SK-N-SH treated with all-trans-retinoic acid at 6 μM for 48 hours (cell line): ENCODE results near the gene PIP4K2C.
"Not testable (repeated sequence)": the region's sequence is repeated elsewhere in the genome, so short reads cannot be mapped to it uniquely, and the experiment has no call there.

ENCODE experiments used
- ATAC-seq: fragments of 200-7000 bp; cut with Tn5 transposase; 3 replicates; pipeline ENCODE4 v1.9.1; 2020; ENCODE audit warnings: mild to moderate bottlenecking, moderate library complexity
- ARNTL ChIP-seq: fragments of 450-650 bp; formaldehyde crosslinking; IDR thresholded peaks from 2 replicates; pipeline ENCODE4 v1.5.0; 2020; ENCODE audit warnings: low read depth, mild to moderate bottlenecking, moderate library complexity, borderline replicate concordance
- BACH2 ChIP-seq: fragments of 250-450 bp; sonication (Bioruptor Pico); IDR thresholded peaks from 2 replicates; pipeline ENCODE4 v1.9.0; 2021; ENCODE audit warnings: mild to moderate bottlenecking, borderline replicate concordance
- CSDC2 ChIP-seq: fragments of 250-450 bp; sonication (Bioruptor Pico); IDR thresholded peaks from 2 replicates; pipeline ENCODE4 v1.5.0; 2020; ENCODE audit warnings: mild to moderate bottlenecking, moderate library complexity
- CSRNP3 ChIP-seq: fragments of 250-450 bp; sonication (Bioruptor Pico); IDR thresholded peaks from 2 replicates; pipeline ENCODE4 v1.5.1; 2021; ENCODE audit warnings: mild to moderate bottlenecking, moderate library complexity
- ESRRG ChIP-seq: fragments of 250-450 bp; sonication (Bioruptor Pico); IDR thresholded peaks from 2 replicates; pipeline ENCODE4 v1.6.1; 2021; ENCODE audit warnings: mild to moderate bottlenecking
- OSR1 ChIP-seq: fragments of 250-450 bp; sonication (Bioruptor Pico); IDR thresholded peaks from 2 replicates; pipeline ENCODE4 v1.8.0; 2022; ENCODE audit warnings: moderate library complexity, mild to moderate bottlenecking, inconsistent platforms
- PATZ1 ChIP-seq: fragments of 250-450 bp; sonication (Bioruptor Pico); IDR thresholded peaks from 2 replicates; pipeline ENCODE4 v1.8.0; 2020; ENCODE audit warnings: mild to moderate bottlenecking, moderate library complexity, borderline replicate concordance
- POU6F1 ChIP-seq: fragments of 250-450 bp; sonication (Bioruptor Pico); IDR thresholded peaks from 2 replicates; pipeline ENCODE4 v1.8.0; 2021; ENCODE audit warnings: low read depth, mild to moderate bottlenecking, moderate library complexity, borderline replicate concordance
- PPARA ChIP-seq: fragments of 250-450 bp; sonication (Bioruptor Pico); IDR thresholded peaks from 2 replicates; pipeline ENCODE4 v1.5.0; 2020; ENCODE audit warnings: mild to moderate bottlenecking, borderline replicate concordance
- SNAI2 ChIP-seq: fragments of 250-450 bp; sonication (Bioruptor Pico); IDR thresholded peaks from 2 replicates; pipeline ENCODE4 v1.5.0; 2020; ENCODE audit warnings: mild to moderate bottlenecking, moderate library complexity
- TCF4 ChIP-seq: fragments of 250-450 bp; sonication (Bioruptor Pico); IDR thresholded peaks from 2 replicates; pipeline ENCODE4 v1.8.0; 2021; ENCODE audit warnings: mild to moderate bottlenecking, moderate library complexity, borderline replicate concordance
- TOX ChIP-seq: fragments of 250-450 bp; sonication (Bioruptor Pico); IDR thresholded peaks from 2 replicates; pipeline ENCODE4 v1.8.0; 2021; ENCODE audit warnings: mild to moderate bottlenecking, moderate library complexity, borderline replicate concordance
- TSHZ2 ChIP-seq: fragments of 250-450 bp; sonication (Bioruptor Pico); IDR thresholded peaks from 2 replicates; pipeline ENCODE4 v1.5.0; 2020; ENCODE audit warnings: mild to moderate bottlenecking, moderate library complexity
- ZC3H10 ChIP-seq: fragments of 250-450 bp; sonication (Bioruptor Pico); IDR thresholded peaks from 2 replicates; pipeline ENCODE4 v1.5.1; 2021; ENCODE audit warnings: mild to moderate bottlenecking, moderate library complexity
- ZFP30 ChIP-seq: fragments of 450-650 bp; formaldehyde crosslinking; IDR thresholded peaks from 2 replicates; pipeline ENCODE4 v1.5.0; 2022; ENCODE audit warnings: mild to moderate bottlenecking, moderate library complexity
- ZNF565 ChIP-seq: fragments of 450-650 bp; formaldehyde crosslinking; conservative IDR thresholded peaks from 2 replicates; pipeline ENCODE4 v1.5.0; 2020; ENCODE audit warnings: low read depth, mild to moderate bottlenecking, moderate library complexity
- ZNF8 ChIP-seq: fragments of 450-650 bp; formaldehyde crosslinking; IDR thresholded peaks from 2 replicates; pipeline ENCODE4 v1.5.0; 2020; ENCODE audit warnings: mild to moderate bottlenecking, moderate library complexity

PIP4K2C gene

GRCh38 chr12:57568838-57569237, 22.2 kb upstream of the PIP4K2C start:
- TF ChIP-seq ARNTL (CRISPR knock-in tag) (no peak), SNAI2 (CRISPR knock-in tag) (no peak), POU6F1 (CRISPR knock-in tag) (no peak), ESRRG (no peak), TSHZ2 (CRISPR knock-in tag) (no peak), TCF4 (no peak), ZNF8 (CRISPR knock-in tag) (no peak), ZC3H10 (CRISPR knock-in tag) (no peak), CSDC2 (no peak), PPARA (CRISPR knock-in tag) (no peak)
- no peak for ATAC-seq

GRCh38 chr12:57569858-57570257, 21.1 kb upstream of the PIP4K2C start:
- no peak for ATAC-seq
- TF ChIP-seq CSDC2 (no peak), TCF4 (no peak), ZNF565 (CRISPR knock-in tag) (no peak), CSRNP3 (CRISPR knock-in tag) (no peak), ZFP30 (CRISPR knock-in tag) (no peak), OSR1 (no peak), ZC3H10 (CRISPR knock-in tag) (no peak), PATZ1 (CRISPR knock-in tag) (no peak), POU6F1 (CRISPR knock-in tag) (no peak), PPARA (CRISPR knock-in tag) (no peak), ZNF8 (CRISPR knock-in tag) (no peak), BACH2 (CRISPR knock-in tag) (no peak), TOX (CRISPR knock-in tag) (no peak)

GRCh38 chr12:57570438-57570837, 20.6 kb upstream of the PIP4K2C start:
- ATAC-seq: not testable (repeated sequence)

GRCh38 chr12:57571926-57572762, 18.8 kb upstream of the PIP4K2C start:
- ATAC-seq: no peak
- TF ChIP-seq TOX (CRISPR knock-in tag): no peak
- no peak for TF ChIP-seq SNAI2 (CRISPR knock-in tag)
- no peak for TF ChIP-seq ZC3H10 (CRISPR knock-in tag)
- no peak for TF ChIP-seq ZFP30 (CRISPR knock-in tag)
- TF ChIP-seq PPARA (CRISPR knock-in tag): no peak
- TF ChIP-seq CSRNP3 (CRISPR knock-in tag): no peak
- TF ChIP-seq BACH2 (CRISPR knock-in tag): no peak
- TF ChIP-seq OSR1: no peak
- no peak for TF ChIP-seq ARNTL (CRISPR knock-in tag)
- no peak for TF ChIP-seq TSHZ2 (CRISPR knock-in tag)
